HCT116 (cell line): ENCODE results near the gene EPHB2. TPM values are rescaled to one million over a fixed set of nuclear protein-coding genes. Genes with fewer than 3 reads are reported as not detected.

Experiments
- ATAC-seq: fragments of 200-7000 bp; cut with Tn5 transposase; 2 replicates; pipeline ENCODE4 v1.9.1; 2020; ENCODE audit warnings: mild to moderate bottlenecking, moderate library complexity
- BruUV-seq: library from RNA; stranded (reverse); fragments of 400-500 nt; replicated peaks from 2 replicates; lab custom pipeline; 2021; lab: Mats Ljungman, UMichigan
- CTCF ChIA-PET: fragments of 300-600 bp; sonication (Branson Sonifier 250); formaldehyde crosslinking; loops from one replicate; lab custom pipeline; 2021; ENCODE audit warnings: antibody characterized with exemption; lab: Charles Lee
- POLR2A ChIA-PET: fragments of 300-600, 350-600 bp; sonication (Branson Sonifier 250); formaldehyde crosslinking; loops from one replicate; lab custom pipeline; 2021; ENCODE audit warnings: antibody characterized with exemption; lab: Charles Lee
- RAD21 ChIA-PET, 2 experiments: fragments of 300-600 bp; sonication (Branson Sonifier 250); formaldehyde crosslinking; loops; one replicate each; lab custom pipeline; 2023; ENCODE audit warnings: low total read pairs in 2 of 2; ENCODE audit not compliant: uncharacterized antibody in 2 of 2, unreplicated experiment in 2 of 2, low non-redundant PET in 1 of 2; lab: Charles Lee
- DNase-seq: peaks from one replicate; pipeline ENCODE4 v3.0.0-alpha.2; 2010; ENCODE audit warnings: low read depth, low spot score
- H2AFZ ChIP-seq: fragments of 200-600 bp; shearing (Covaris generic), sonication (generic); 2 replicates; pipeline ENCODE4 v1.6.1; 2017; ENCODE audit warnings: low read depth, mixed run types, mixed read lengths, antibody characterized with exemption, low read length; ENCODE audit not compliant: poor library complexity, severe bottlenecking
- H3K27ac ChIP-seq: 2 replicates; pipeline ENCODE4 v1.5.1; 2012; ENCODE audit warnings: low read depth, low read length
- H3K27me3 ChIP-seq: fragments of 200-600 bp; sonication (generic); 2 replicates; pipeline ENCODE4 v1.6.1; 2016; ENCODE audit warnings: mixed run types, low read length, mixed read lengths; ENCODE audit not compliant: insufficient read depth
- H3K36me3 ChIP-seq, 2 experiments: fragments of 200-500 bp in 1 of 2; fragments of 200-600 bp in 1 of 2; sonication (Bioruptor generic) in 1 of 2; sonication (generic) in 1 of 2; 2 replicates each; pipeline versions ENCODE4 v1.5.1 to v1.6.1; 2014 to 2016; ENCODE audit warnings: low read length in 2 of 2, inconsistent platforms in 1 of 2, mixed read lengths in 1 of 2, mixed run types in 1 of 2; ENCODE audit not compliant: insufficient read depth in 2 of 2, control insufficient read depth in 1 of 2
- H3K4me1 ChIP-seq, 2 experiments: fragments of 200-600 bp in 1 of 2; sonication (generic) in 1 of 2; 2 replicates each; pipeline versions ENCODE4 v1.5.1 to v1.6.1; 2012 to 2017; ENCODE audit warnings: low read length in 2 of 2, inconsistent platforms in 1 of 2, mild to moderate bottlenecking in 1 of 2, mixed read lengths in 1 of 2, mixed run types in 1 of 2, moderate library complexity in 1 of 2; ENCODE audit not compliant: insufficient read depth in 2 of 2, control insufficient read depth in 1 of 2
- H3K4me2 ChIP-seq: fragments of 200-600 bp; sonication (generic); 2 replicates; pipeline ENCODE4 v1.6.1; 2017; ENCODE audit warnings: mixed run types, low read length, mixed read lengths
- H3K4me3 ChIP-seq, 2 experiments: fragments of 200-600 bp in 1 of 2; sonication (generic) in 1 of 2; replicated peaks in 1 of 2; 2 replicates each; pipeline ENCODE4 v1.5.1; 2011 to 2016; ENCODE audit warnings: low read length in 2 of 2, control low read depth in 1 of 2, low read depth in 1 of 2, mild to moderate bottlenecking in 1 of 2, mixed read lengths in 1 of 2, mixed run types in 1 of 2
- H3K79me2 ChIP-seq: fragments of 200-600 bp; sonication (generic); 2 replicates; pipeline ENCODE4 v1.6.1; 2017; ENCODE audit warnings: mild to moderate bottlenecking, mixed run types, low read length, moderate library complexity, mixed read lengths; ENCODE audit not compliant: insufficient read depth
- H3K9ac ChIP-seq: fragments of 200-600 bp; sonication (generic); 2 replicates; pipeline ENCODE4 v1.6.1; 2016; ENCODE audit warnings: low read length, mixed read lengths
- H3K9me2 ChIP-seq: fragments of 200-600 bp; sonication (generic), shearing (Covaris generic); 2 replicates; pipeline ENCODE4 v1.6.1; 2017; ENCODE audit warnings: mixed run types, mild to moderate bottlenecking, moderate library complexity; ENCODE audit not compliant: insufficient read depth
- H3K9me3 ChIP-seq, 2 experiments: fragments of 200-500 bp in 1 of 2; fragments of 200-600 bp in 1 of 2; sonication (Bioruptor generic) in 1 of 2; sonication (generic) in 1 of 2; 2 replicates each; pipeline ENCODE4 v1.6.1; 2014 to 2017; ENCODE audit warnings: low read length in 2 of 2, mixed read lengths in 2 of 2, inconsistent platforms in 1 of 2, low read depth in 1 of 2, mild to moderate bottlenecking in 1 of 2, mixed run types in 1 of 2, moderate library complexity in 1 of 2; ENCODE audit not compliant: control insufficient read depth in 1 of 2, insufficient read depth in 1 of 2
- H4K20me1 ChIP-seq: fragments of 200-600 bp; sonication (generic), shearing (Covaris generic); 2 replicates; pipeline ENCODE4 v1.6.1; 2017; ENCODE audit warnings: mixed run types, mild to moderate bottlenecking, moderate library complexity; ENCODE audit not compliant: insufficient read depth
- EGR1 ChIP-seq: IDR thresholded peaks from 2 replicates; pipeline ENCODE4 v1.6.1; 2012; ENCODE audit warnings: low read depth
- ELF1 ChIP-seq: IDR thresholded peaks from 2 replicates; pipeline ENCODE4 v1.6.1; 2012; ENCODE audit warnings: low read depth, borderline replicate concordance
- EZH2phosphoT487 ChIP-seq: fragments of 200-600 bp; IDR thresholded peaks from 2 replicates; pipeline ENCODE4 v1.6.1; 2018; ENCODE audit warnings: antibody characterized with exemption, borderline replicate concordance
- FOSL1 ChIP-seq: IDR thresholded peaks from 2 replicates; pipeline ENCODE4 v1.6.1; 2012; ENCODE audit warnings: low read depth
- JUND ChIP-seq: IDR thresholded peaks from 2 replicates; pipeline ENCODE4 v1.6.1; 2012
- POLR2AphosphoS5 ChIP-seq: IDR thresholded peaks from 2 replicates; pipeline ENCODE4 v1.6.1; 2011; ENCODE audit warnings: mild to moderate bottlenecking, low read depth, low read length, moderate library complexity
- RAD21 ChIP-seq: IDR thresholded peaks from 2 replicates; pipeline ENCODE4 v1.6.1; 2012; ENCODE audit warnings: low read depth, mild to moderate bottlenecking
- SP1 ChIP-seq: IDR thresholded peaks from 2 replicates; pipeline ENCODE4 v1.6.1; 2012; ENCODE audit warnings: low read depth
- SRF ChIP-seq: IDR thresholded peaks from 2 replicates; pipeline ENCODE4 v1.6.1; 2012; ENCODE audit warnings: low read depth
- YY1 ChIP-seq: IDR thresholded peaks from 2 replicates; pipeline ENCODE4 v1.6.1; 2011; ENCODE audit warnings: low read length, low read depth, moderate library complexity, mild to moderate bottlenecking; ENCODE audit not compliant: insufficient replicate concordance; ENCODE audit errors: extremely low read depth
- ZFX ChIP-seq: fragments of 450-650 bp; IDR thresholded peaks from 2 replicates; pipeline ENCODE4 v1.6.1; 2017
- ZNF274 ChIP-seq: fragments of 200-500 bp; sonication (Bioruptor generic); IDR thresholded peaks from 2 replicates; pipeline ENCODE4 v1.6.1; 2014; ENCODE audit warnings: mild to moderate bottlenecking, low read depth, low read length, inconsistent platforms
- intact Hi-C: fragments of 100-400 bp; cut with micrococcal nuclease; formaldehyde crosslinking; loops from 2 replicates; pipeline ENCODE4 v1.10.0; 2022
- total RNA-seq: library from RNA; stranded (reverse); gene quantifications from one replicate; pipeline ENCODE4 v1.2.1, GENCODE V29; 2021; ENCODE audit not compliant: unreplicated experiment
- TF ChIP-seq, protein P1 (sequence below), 3 experiments: fragments of 200-600 bp in 1 of 3; sonication (generic) in 1 of 3; IDR thresholded peaks in 2 of 3; conservative IDR thresholded peaks in 1 of 3; 2 replicates each; pipeline ENCODE4 v1.5.1; 2012 to 2017; ENCODE audit warnings: low read depth in 2 of 3, low read length in 2 of 3, antibody characterized with exemption in 1 of 3, borderline replicate concordance in 1 of 3, control low read depth in 1 of 3, mild to moderate bottlenecking in 1 of 3, mixed read lengths in 1 of 3, mixed run types in 1 of 3, moderate library complexity in 1 of 3; ENCODE audit not compliant: insufficient read depth in 1 of 3
- TF ChIP-seq, protein P2 (sequence below): IDR thresholded peaks from 2 replicates; pipeline ENCODE4 v1.6.1; 2011; ENCODE audit warnings: mild to moderate bottlenecking, low read length, moderate library complexity; ENCODE audit not compliant: insufficient replicate concordance; ENCODE audit errors: extremely low read depth
- TF ChIP-seq, protein P3 (sequence below): IDR thresholded peaks from 2 replicates; pipeline ENCODE4 v1.6.1; 2012
- TF ChIP-seq, protein P4 (sequence below): IDR thresholded peaks from 2 replicates; pipeline ENCODE4 v1.6.1; 2012

Gene EPHB2
- total RNA-seq, 1 experiment from 2014 or later: 19.5 TPM

DNA sequence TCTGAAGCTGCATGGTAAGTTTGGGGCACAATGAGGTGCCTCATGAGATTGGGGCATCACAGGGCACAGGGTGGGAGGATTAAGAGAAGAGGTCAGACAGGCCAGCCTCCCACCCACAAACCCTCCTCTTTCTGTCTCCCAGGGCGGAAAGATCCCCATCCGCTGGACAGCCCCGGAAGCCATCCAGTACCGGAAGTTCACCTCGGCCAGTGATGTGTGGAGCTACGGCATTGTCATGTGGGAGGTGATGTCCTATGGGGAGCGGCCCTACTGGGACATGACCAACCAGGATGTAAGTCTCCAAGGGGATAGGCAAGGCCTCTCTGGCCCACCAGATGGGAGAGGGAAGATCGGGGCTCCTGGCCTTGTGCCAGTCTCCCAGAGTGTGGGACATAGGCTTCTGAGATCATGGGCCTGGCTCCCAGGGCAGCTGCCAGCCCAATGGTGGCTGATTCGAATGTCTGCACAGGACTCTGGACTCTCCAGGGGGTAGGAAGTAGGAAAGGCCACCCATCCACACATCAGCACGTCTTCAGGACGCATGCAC is 198.3 kb downstream of the EPHB2 start:
- ATAC-seq (no peak), DNase-seq (no peak)
- H4K20me1 ChIP-seq: no peaks in the 10 kb centered on the region
- POLR2A ChIA-PET: no interaction called here
- CTCF ChIA-PET: no interaction called here
- H3K4me3 ChIP-seq: no peak overlapping the region
- H3K9me3 ChIP-seq: no peaks in the 10 kb centered on the region
- H2AFZ ChIP-seq: no peak overlapping the region
- RAD21 ChIA-PET: no interaction called here
- BruUV-seq: no TSS peak
- H3K27ac ChIP-seq: no peak overlapping the region
- H3K4me1 ChIP-seq: no peaks in the 10 kb centered on the region
- H3K9ac ChIP-seq: no peak overlapping the region
- TF ChIP-seq ZFX (no peak), SP1 (no peak), RAD21 (no peak), SRF (no peak), ELF1 (no peak), YY1 (no peak), POLR2AphosphoS5 (no peak), JUND (no peak), EZH2phosphoT487 (no peak), FOSL1 (no peak), EGR1 (no peak), ZNF274 (no peak)
- TF ChIP-seq, protein P1, sequence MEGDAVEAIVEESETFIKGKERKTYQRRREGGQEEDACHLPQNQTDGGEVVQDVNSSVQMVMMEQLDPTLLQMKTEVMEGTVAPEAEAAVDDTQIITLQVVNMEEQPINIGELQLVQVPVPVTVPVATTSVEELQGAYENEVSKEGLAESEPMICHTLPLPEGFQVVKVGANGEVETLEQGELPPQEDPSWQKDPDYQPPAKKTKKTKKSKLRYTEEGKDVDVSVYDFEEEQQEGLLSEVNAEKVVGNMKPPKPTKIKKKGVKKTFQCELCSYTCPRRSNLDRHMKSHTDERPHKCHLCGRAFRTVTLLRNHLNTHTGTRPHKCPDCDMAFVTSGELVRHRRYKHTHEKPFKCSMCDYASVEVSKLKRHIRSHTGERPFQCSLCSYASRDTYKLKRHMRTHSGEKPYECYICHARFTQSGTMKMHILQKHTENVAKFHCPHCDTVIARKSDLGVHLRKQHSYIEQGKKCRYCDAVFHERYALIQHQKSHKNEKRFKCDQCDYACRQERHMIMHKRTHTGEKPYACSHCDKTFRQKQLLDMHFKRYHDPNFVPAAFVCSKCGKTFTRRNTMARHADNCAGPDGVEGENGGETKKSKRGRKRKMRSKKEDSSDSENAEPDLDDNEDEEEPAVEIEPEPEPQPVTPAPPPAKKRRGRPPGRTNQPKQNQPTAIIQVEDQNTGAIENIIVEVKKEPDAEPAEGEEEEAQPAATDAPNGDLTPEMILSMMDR (IDR thresholded peaks at IDR 0.05 in 2 of 3, conservative IDR thresholded peaks at IDR 0.05 in 1 of 3; ENCODE audit: borderline replicate concordance in 1 of 3, insufficient read depth in 1 of 3, low read depth in 2 of 3, low read length in 2 of 3): no peak
- TF ChIP-seq, protein P2, sequence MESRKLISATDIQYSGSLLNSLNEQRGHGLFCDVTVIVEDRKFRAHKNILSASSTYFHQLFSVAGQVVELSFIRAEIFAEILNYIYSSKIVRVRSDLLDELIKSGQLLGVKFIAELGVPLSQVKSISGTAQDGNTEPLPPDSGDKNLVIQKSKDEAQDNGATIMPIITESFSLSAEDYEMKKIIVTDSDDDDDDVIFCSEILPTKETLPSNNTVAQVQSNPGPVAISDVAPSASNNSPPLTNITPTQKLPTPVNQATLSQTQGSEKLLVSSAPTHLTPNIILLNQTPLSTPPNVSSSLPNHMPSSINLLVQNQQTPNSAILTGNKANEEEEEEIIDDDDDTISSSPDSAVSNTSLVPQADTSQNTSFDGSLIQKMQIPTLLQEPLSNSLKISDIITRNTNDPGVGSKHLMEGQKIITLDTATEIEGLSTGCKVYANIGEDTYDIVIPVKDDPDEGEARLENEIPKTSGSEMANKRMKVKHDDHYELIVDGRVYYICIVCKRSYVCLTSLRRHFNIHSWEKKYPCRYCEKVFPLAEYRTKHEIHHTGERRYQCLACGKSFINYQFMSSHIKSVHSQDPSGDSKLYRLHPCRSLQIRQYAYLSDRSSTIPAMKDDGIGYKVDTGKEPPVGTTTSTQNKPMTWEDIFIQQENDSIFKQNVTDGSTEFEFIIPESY: no peak
- TF ChIP-seq, protein P3, sequence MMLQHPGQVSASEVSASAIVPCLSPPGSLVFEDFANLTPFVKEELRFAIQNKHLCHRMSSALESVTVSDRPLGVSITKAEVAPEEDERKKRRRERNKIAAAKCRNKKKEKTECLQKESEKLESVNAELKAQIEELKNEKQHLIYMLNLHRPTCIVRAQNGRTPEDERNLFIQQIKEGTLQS: no peak
- TF ChIP-seq, protein P4, sequence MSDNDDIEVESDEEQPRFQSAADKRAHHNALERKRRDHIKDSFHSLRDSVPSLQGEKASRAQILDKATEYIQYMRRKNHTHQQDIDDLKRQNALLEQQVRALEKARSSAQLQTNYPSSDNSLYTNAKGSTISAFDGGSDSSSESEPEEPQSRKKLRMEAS: no peak
- H3K79me2 ChIP-seq: no peaks in the 10 kb centered on the region
- H3K4me2 ChIP-seq: no peak overlapping the region
- intact Hi-C loops: no loop called here
- no peaks in the 10 kb centered on the region for H3K9me2 ChIP-seq
- no peaks in the 10 kb centered on the region for H3K27me3 ChIP-seq
- H3K36me3 ChIP-seq: no peaks in the 10 kb centered on the region
